Measurements from ENCODE around the gene CALR. TPM values are rescaled to one million over a fixed set of nuclear protein-coding genes. Genes with fewer than 3 reads are reported as not detected.
A peak's percentile ranks its signal among the peaks of the same experiment; 100 is the strongest.
"Not testable (repeated sequence)": the region's sequence is repeated elsewhere in the genome, so short reads cannot be mapped to it uniquely, and the experiment has no call there.

CALR gene
- total RNA-seq, 1 donor from 2014 or later = 984 TPM

- peaks cover 21% of the 10 kb centered on the region for H3K4me1 Mint-ChIP-seq (ENCODE audit: low read depth)
- DNase-seq (ENCODE audit: low spot score); intact Hi-C loops (cut with micrococcal nuclease); H3K27ac Mint-ChIP-seq; H3K4me3 Mint-ChIP-seq (ENCODE audit: low read depth); H3K27me3 Mint-ChIP-seq (ENCODE audit: low read depth); H3K36me3 Mint-ChIP-seq (ENCODE audit: low read depth); H3K9me3 Mint-ChIP-seq: not testable (repeated sequence)
Measured at GRCh38 chr19:12915860-12916259, 22.5 kb upstream of the CALR start.

- DNase-seq (ENCODE audit: low spot score) = no peak
- H3K36me3 Mint-ChIP-seq (ENCODE audit: low read depth) = peaks cover 26% of the 10 kb centered on the region
- no peaks in the 10 kb centered on the region for H3K27me3 Mint-ChIP-seq (ENCODE audit: low read depth)
- H3K4me3 Mint-ChIP-seq (ENCODE audit: low read depth) = peak overlapping the region; percentile 47
- H3K4me1 Mint-ChIP-seq (ENCODE audit: low read depth) = peaks cover 20% of the 10 kb centered on the region
- H3K9me3 Mint-ChIP-seq = no peaks in the 10 kb centered on the region
- H3K27ac Mint-ChIP-seq = peak overlapping the region; percentile 67
- intact Hi-C loops (cut with micrococcal nuclease) = loop anchor here (2.0 kb wide), 2 partner anchors 15 to 27 kb away; partner anchors contain the start of genes FARSA and GCDH
Measured at GRCh38 chr19:12918253-12918652, 20.2 kb upstream of the CALR start.

DNA sequence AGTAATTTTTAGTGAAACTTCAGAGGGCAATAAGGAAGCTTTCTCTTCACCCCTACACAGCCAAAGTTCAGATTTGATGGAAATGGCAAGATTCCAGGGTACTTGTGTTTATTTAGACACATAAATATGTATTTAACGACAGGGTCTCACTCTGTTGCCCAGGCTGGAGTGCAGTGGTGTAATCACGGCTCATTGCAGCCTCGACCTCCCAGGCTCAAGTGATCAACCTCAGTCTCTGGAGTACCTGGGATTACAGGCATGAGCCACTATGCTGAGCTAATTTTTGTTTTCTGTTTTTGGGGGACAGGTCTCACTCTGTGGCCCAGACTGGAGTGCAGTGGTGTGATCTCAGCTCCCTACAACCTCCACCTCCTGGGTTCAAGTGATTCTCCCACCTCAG is 17.4 kb upstream of the CALR start:
- peaks cover 7% of the 10 kb centered on the region for H3K4me1 Mint-ChIP-seq (ENCODE audit: low read depth)
- no peaks in the 10 kb centered on the region for H3K9me3 Mint-ChIP-seq
- no peak overlapping the region for H3K27ac Mint-ChIP-seq
- H3K4me3 Mint-ChIP-seq (ENCODE audit: low read depth) = no peak overlapping the region
- no peak for DNase-seq (ENCODE audit: low spot score)
- no peaks in the 10 kb centered on the region for H3K27me3 Mint-ChIP-seq (ENCODE audit: low read depth)
- intact Hi-C loops (cut with micrococcal nuclease) = no loop called here
- peaks cover 48% of the 10 kb centered on the region for H3K36me3 Mint-ChIP-seq (ENCODE audit: low read depth)

DNA sequence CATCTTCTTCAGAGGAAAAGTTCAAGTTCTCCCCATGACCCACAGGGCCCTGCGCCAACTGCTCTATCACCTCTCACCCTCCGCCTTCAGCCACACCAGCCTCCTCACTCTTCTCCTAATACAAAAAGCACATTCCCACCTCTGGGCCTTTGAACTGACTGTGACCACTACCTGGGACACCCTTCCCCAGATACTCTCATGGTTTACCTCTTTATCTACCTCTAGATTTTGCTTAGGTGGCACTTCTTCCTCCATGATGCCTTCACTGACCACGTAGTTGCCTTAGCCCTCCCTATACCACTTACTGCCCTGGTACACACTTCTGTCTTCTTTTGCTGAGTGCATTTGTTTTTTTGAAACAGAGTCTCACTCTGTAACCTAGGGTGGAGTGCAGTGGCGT is 15.4 kb upstream of the CALR start:
- no peaks in the 10 kb centered on the region for H3K9me3 Mint-ChIP-seq
- H3K4me1 Mint-ChIP-seq (ENCODE audit: low read depth) = peaks cover 7% of the 10 kb centered on the region
- DNase-seq (ENCODE audit: low spot score) = no peak
- H3K4me3 Mint-ChIP-seq (ENCODE audit: low read depth) = no peak overlapping the region
- intact Hi-C loops (cut with micrococcal nuclease) = no loop called here
- H3K27me3 Mint-ChIP-seq (ENCODE audit: low read depth) = no peaks in the 10 kb centered on the region
- no peak overlapping the region for H3K27ac Mint-ChIP-seq
- H3K36me3 Mint-ChIP-seq (ENCODE audit: low read depth) = peaks cover 58% of the 10 kb centered on the region

DNA sequence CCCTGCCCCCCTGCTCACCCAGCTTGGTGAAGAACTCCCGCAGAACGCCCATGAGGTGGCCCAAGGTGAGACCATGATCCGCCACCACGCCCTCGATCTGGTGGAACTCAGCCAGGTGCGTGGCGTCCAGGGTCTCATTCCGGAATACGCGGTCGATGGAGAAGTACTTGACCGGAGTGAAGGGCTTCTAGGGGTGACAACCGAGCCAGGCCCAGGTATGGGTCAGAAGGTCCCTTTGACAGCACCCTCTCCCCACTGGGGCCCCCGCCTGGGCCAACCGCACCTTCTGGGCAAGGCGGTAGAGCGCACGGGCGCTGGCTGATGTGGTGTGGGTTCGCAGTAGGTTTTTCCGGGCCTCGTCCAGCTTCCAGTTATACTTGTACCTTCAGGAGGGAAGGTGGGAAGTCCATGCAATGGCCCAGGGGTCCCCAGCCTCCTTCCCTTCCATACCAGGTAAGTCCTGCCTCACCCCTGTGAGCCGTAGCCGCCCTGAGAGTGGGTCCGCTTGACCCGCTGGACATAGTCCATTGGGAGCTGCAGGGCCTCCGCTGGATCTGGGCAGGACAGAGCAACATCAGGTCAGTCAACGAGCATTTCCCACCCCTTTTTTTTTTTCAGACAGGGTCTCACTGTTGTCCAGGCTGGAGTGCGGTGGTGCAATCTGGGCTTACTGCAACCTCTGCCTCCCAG is 13.6 kb upstream of the CALR start:
- H3K27ac Mint-ChIP-seq = no peak overlapping the region
- DNase-seq (ENCODE audit: low spot score) = no peak
- H3K4me1 Mint-ChIP-seq (ENCODE audit: low read depth) = peaks cover 4% of the 10 kb centered on the region
- H3K27me3 Mint-ChIP-seq (ENCODE audit: low read depth) = no peaks in the 10 kb centered on the region
- peaks cover 69% of the 10 kb centered on the region for H3K36me3 Mint-ChIP-seq (ENCODE audit: low read depth)
- intact Hi-C loops (cut with micrococcal nuclease) = no loop called here
- H3K9me3 Mint-ChIP-seq = no peaks in the 10 kb centered on the region
- H3K4me3 Mint-ChIP-seq (ENCODE audit: low read depth) = no peak overlapping the region

DNA sequence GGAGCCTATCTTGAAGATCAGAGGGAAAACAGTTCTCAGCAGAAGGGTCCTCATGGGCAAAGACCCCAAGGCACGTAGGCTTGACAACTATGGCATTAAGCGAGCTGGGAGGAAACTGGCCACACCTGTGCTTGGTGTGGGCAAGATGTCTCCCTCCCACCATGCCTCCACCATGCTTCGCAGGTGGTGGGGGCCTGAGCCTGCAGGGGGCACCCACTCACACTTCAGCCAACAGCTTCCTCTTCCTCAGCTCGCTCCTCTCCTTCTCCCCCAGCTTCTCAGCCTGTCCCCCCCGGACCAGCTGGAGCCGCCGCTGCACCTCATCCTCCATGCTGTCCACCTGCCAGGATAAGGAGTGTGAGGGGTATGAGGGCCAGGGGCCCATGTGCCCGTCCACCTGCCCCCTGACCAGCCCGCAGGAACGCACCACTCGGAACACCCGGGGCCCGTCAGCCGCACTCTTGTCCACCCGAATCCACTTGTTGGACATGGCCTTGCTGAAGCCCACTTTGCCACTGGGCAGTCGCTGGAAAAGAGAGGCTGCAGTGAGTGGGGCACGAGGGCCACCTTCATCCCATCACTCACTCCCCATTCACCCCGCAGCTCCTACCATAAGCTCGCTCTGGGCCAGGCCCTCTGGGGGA is 8.3 kb upstream of the CALR start:
- Mint-ChIP-seq H3K4me1 (ENCODE audit: low read depth) (peaks cover 17% of the 10 kb centered on the region), H3K36me3 (ENCODE audit: low read depth) (peaks cover 59% of the 10 kb centered on the region), H3K27me3 (ENCODE audit: low read depth) (no peaks in the 10 kb centered on the region), H3K9me3 (no peaks in the 10 kb centered on the region), H3K27ac (no peak overlapping the region), H3K4me3 (ENCODE audit: low read depth) (no peak overlapping the region)
- intact Hi-C loops (cut with micrococcal nuclease) = no loop called here
- no peak for DNase-seq (ENCODE audit: low spot score)

GRCh38 chr19:12932392-12933286 is 5.8 kb upstream of the CALR start:
- Mint-ChIP-seq H3K27ac (peak overlapping the region; percentile 93), H3K27me3 (ENCODE audit: low read depth) (no peaks in the 10 kb centered on the region), H3K4me3 (ENCODE audit: low read depth) (peak overlapping the region; percentile 99), H3K9me3 (no peaks in the 10 kb centered on the region), H3K4me1 (ENCODE audit: low read depth) (peaks cover 30% of the 10 kb centered on the region), H3K36me3 (ENCODE audit: low read depth) (peaks cover 45% of the 10 kb centered on the region)
- DNase-seq (ENCODE audit: low spot score) = no peak
- intact Hi-C loops (cut with micrococcal nuclease) = loop anchor here (1.0 to 2.0 kb wide), 2 partner anchors 13 to 14 kb away; partner anchors contain the start of genes RAD23A and SYCE2

- peaks cover 35% of the 10 kb centered on the region for H3K4me1 Mint-ChIP-seq (ENCODE audit: low read depth)
- peak; percentile 82 for DNase-seq (ENCODE audit: low spot score)
Measured at GRCh38 chr19:12933287-12934072, 4.9 kb upstream of the CALR start, which contains the start of gene FARSA. FARSA (minus strand) TSS chr19:12933711; CDS start chr19:12933696, 15 bp downstream.

GRCh38 chr19:12935071-12935470 is 3.3 kb upstream of the CALR start:
- Mint-ChIP-seq H3K36me3 (ENCODE audit: low read depth) (peaks cover 44% of the 10 kb centered on the region), H3K27ac (no peak overlapping the region), H3K4me3 (ENCODE audit: low read depth) (no peak overlapping the region), H3K4me1 (ENCODE audit: low read depth) (peaks cover 45% of the 10 kb centered on the region), H3K27me3 (ENCODE audit: low read depth) (no peaks in the 10 kb centered on the region), H3K9me3 (no peaks in the 10 kb centered on the region)
- intact Hi-C loops (cut with micrococcal nuclease) = loop anchor here (5.0 kb wide), 1 partner anchor 143 kb away; the partner anchor contains the start of gene JUNB
- DNase-seq (ENCODE audit: low spot score) = no peak

More at GRCh38 chr19:12933287-12934072, 4.9 kb upstream of the CALR start, which contains the start of gene FARSA:
- intact Hi-C loops (cut with micrococcal nuclease) = loop anchor here (1.0 to 2.0 kb wide), 2 partner anchors 12 to 15 kb away; partner anchors contain the start of genes RAD23A and SYCE2
- Mint-ChIP-seq H3K27ac (peak within 1 kb of the TSS; percentile 93), H3K4me3 (ENCODE audit: low read depth) (peak within 1 kb of the TSS; percentile 99), H3K36me3 (ENCODE audit: low read depth) (peaks cover 41% of the 10 kb centered on the region), H3K27me3 (ENCODE audit: low read depth) (no peaks in the 10 kb centered on the region), H3K9me3 (no peaks in the 10 kb centered on the region)

- Mint-ChIP-seq H3K36me3 (ENCODE audit: low read depth) (peaks cover 51% of the 10 kb centered on the region), H3K4me3 (ENCODE audit: low read depth) (peak overlapping the region; percentile 6), H3K27me3 (ENCODE audit: low read depth) (no peaks in the 10 kb centered on the region), H3K9me3 (no peaks in the 10 kb centered on the region), H3K4me1 (ENCODE audit: low read depth) (peaks cover 52% of the 10 kb centered on the region), H3K27ac (peak overlapping the region; percentile 11)
- DNase-seq (ENCODE audit: low spot score) = no peak
- intact Hi-C loops (cut with micrococcal nuclease) = loop anchor here (5.0 kb wide), 1 partner anchor 144 kb away; the partner anchor contains the start of gene JUNB
Measured at GRCh38 chr19:12936582-12936981, 1.8 kb upstream of the CALR start.

DNA sequence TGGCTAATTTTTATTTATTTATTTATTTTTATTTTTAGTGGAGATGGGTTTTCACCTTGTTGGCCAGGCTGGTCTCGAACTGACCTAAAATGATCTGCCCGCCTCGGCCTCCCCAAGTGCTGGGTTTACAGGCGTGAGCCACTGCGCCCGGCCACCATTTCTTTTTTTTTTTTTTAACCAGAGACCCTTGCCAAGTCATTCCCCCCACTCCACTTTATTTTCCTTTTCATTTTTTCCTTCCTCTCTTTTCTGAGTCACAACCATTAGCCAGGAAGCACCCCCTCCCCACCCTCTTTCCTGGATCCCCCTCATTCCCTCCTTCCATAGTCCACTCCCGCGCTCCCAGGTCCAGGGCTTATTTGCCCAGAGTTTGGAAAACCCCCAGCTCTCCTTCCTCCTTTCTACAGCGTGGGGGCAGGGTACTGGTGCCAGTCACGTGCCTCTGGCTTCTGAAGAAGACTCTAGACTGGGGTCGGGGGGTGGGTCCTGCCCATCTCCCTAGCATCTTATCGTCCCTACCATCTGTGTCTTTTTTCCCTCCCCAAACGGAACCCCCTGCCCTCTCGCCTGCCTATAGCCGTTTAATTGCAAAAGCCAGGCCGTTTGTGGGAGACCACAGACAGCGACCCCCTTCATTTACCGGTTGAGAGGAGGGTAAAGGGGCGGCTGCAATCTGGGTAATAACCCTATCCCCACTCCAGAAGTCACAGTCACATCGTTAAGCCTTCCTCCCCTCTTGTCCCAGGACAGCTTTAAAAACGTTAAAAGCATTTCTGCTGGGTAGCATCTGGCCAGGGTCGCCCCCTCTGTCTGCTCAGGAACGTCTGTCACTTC is 1.1 kb upstream of the CALR start:
- intact Hi-C loops (cut with micrococcal nuclease) = loop anchor here (5.0 kb wide), 1 partner anchor 145 kb away; the partner anchor contains the start of gene JUNB
- H3K27ac Mint-ChIP-seq = peak overlapping the region; percentile 84
- H3K27me3 Mint-ChIP-seq (ENCODE audit: low read depth) = no peaks in the 10 kb centered on the region
- DNase-seq (ENCODE audit: low spot score) = no peak
- H3K9me3 Mint-ChIP-seq = no peaks in the 10 kb centered on the region
- peak overlapping the region; percentile 99 for H3K4me3 Mint-ChIP-seq (ENCODE audit: low read depth)
- peaks cover 52% of the 10 kb centered on the region for H3K4me1 Mint-ChIP-seq (ENCODE audit: low read depth)
- peaks cover 54% of the 10 kb centered on the region for H3K36me3 Mint-ChIP-seq (ENCODE audit: low read depth)
